ENCODE data around the gene S1PR1.
A peak's percentile ranks its signal among the peaks of the same experiment; 100 is the strongest.

Gene S1PR1

GRCh38 chr1:101238031-101238628 lies 1.3 kb downstream of the S1PR1 start:
- TF ChIP-seq, protein P1, sequence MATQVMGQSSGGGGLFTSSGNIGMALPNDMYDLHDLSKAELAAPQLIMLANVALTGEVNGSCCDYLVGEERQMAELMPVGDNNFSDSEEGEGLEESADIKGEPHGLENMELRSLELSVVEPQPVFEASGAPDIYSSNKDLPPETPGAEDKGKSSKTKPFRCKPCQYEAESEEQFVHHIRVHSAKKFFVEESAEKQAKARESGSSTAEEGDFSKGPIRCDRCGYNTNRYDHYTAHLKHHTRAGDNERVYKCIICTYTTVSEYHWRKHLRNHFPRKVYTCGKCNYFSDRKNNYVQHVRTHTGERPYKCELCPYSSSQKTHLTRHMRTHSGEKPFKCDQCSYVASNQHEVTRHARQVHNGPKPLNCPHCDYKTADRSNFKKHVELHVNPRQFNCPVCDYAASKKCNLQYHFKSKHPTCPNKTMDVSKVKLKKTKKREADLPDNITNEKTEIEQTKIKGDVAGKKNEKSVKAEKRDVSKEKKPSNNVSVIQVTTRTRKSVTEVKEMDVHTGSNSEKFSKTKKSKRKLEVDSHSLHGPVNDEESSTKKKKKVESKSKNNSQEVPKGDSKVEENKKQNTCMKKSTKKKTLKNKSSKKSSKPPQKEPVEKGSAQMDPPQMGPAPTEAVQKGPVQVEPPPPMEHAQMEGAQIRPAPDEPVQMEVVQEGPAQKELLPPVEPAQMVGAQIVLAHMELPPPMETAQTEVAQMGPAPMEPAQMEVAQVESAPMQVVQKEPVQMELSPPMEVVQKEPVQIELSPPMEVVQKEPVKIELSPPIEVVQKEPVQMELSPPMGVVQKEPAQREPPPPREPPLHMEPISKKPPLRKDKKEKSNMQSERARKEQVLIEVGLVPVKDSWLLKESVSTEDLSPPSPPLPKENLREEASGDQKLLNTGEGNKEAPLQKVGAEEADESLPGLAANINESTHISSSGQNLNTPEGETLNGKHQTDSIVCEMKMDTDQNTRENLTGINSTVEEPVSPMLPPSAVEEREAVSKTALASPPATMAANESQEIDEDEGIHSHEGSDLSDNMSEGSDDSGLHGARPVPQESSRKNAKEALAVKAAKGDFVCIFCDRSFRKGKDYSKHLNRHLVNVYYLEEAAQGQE (IDR thresholded peaks at IDR 0.05; ENCODE audit: low read depth): no peak
- no peak for TF ChIP-seq TAF1 (IDR thresholded peaks at IDR 0.05; ENCODE audit: low read depth)
- no peak for TF ChIP-seq EP300 (IDR thresholded peaks at IDR 0.05; ENCODE audit: borderline replicate concordance)
- TF ChIP-seq FOXM1 (IDR thresholded peaks at IDR 0.05; ENCODE audit: borderline replicate concordance, low read depth): no peak
- TF ChIP-seq CREB1 (IDR thresholded peaks at IDR 0.05; ENCODE audit: low read depth): no peak
- no peak for TF ChIP-seq ZBTB7A (IDR thresholded peaks at IDR 0.05; ENCODE audit: low read depth)
- TF ChIP-seq, protein P2, sequence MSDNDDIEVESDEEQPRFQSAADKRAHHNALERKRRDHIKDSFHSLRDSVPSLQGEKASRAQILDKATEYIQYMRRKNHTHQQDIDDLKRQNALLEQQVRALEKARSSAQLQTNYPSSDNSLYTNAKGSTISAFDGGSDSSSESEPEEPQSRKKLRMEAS (IDR thresholded peaks at IDR 0.05): no peak

GRCh38 chr1:101238681-101239094 lies 1.9 kb downstream of the S1PR1 start:
- TF ChIP-seq TEAD4 (IDR thresholded peaks at IDR 0.05) (no peak), RAD21 (IDR thresholded peaks at IDR 0.05; ENCODE audit: low read depth) (peak; percentile 82)

- TF ChIP-seq TEAD4 (IDR thresholded peaks at IDR 0.05) (no peak), EGR1 (IDR thresholded peaks at IDR 0.05) (no peak), TCF12 (IDR thresholded peaks at IDR 0.05; ENCODE audit: low read depth) (no peak), FOXM1 (IDR thresholded peaks at IDR 0.05; ENCODE audit: borderline replicate concordance, low read depth) (no peak), ZBTB7A (IDR thresholded peaks at IDR 0.05; ENCODE audit: low read depth) (no peak), CREB1 (IDR thresholded peaks at IDR 0.05; ENCODE audit: low read depth) (no peak), RAD21 (IDR thresholded peaks at IDR 0.05; ENCODE audit: low read depth) (no peak)
- TF ChIP-seq, protein P1 (IDR thresholded peaks at IDR 0.05; ENCODE audit: low read depth): no peak
- TF ChIP-seq, protein P2 (IDR thresholded peaks at IDR 0.05): no peak
Observed at GRCh38 chr1:101239095-101240040, 2.5 kb downstream of the S1PR1 start.

GRCh38 chr1:101240041-101240430 lies 3.2 kb downstream of the S1PR1 start:
- no peak for TF ChIP-seq CREB1 (IDR thresholded peaks at IDR 0.05; ENCODE audit: low read depth)
- no peak for TF ChIP-seq FOXM1 (IDR thresholded peaks at IDR 0.05; ENCODE audit: borderline replicate concordance, low read depth)
- no peak for TF ChIP-seq ZBTB7A (IDR thresholded peaks at IDR 0.05; ENCODE audit: low read depth)
- TF ChIP-seq EP300 (IDR thresholded peaks at IDR 0.05; ENCODE audit: borderline replicate concordance): no peak
- no peak for TF ChIP-seq TAF1 (IDR thresholded peaks at IDR 0.05; ENCODE audit: low read depth)
- TF ChIP-seq NFIC (IDR thresholded peaks at IDR 0.05): no peak
- TF ChIP-seq TEAD4 (IDR thresholded peaks at IDR 0.05): no peak
- TF ChIP-seq, protein P1 (IDR thresholded peaks at IDR 0.05; ENCODE audit: low read depth): no peak
- TF ChIP-seq, protein P2 (IDR thresholded peaks at IDR 0.05): no peak

DNA sequence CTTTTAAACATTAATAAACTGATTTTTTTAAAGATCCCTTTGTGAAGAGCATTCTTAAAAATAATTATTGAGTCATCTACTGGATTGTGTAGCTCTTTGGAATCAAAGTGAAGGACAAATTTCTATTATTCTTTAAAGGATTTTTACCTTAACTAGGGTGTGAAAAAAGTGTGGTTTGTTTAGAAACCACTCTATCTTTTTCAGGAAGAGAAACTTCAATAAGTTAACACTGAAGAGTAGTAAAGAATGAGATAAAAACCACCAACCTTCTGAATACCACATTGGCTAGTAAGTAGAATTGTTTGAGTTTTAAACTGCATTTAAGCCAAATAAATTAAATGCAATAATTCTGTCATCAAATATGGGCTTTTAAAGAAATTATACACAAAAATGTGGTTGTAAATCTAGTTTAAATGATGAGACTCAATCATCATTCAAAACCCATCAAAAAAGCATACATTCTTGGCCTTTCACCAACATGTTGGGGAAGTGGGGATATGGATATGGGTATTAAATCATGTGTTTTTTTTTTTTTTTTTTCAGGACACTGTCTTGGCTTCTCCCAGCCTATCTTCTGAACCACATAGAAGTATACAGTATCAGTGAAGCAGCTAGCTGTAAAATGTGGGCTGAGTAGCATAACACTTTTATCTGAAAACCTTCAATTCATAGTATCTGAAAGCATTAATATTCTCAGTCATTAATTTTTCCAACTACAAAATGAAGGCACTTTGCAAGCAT lies 4.8 kb downstream of the S1PR1 start:
- TF ChIP-seq FOXM1 (IDR thresholded peaks at IDR 0.05; ENCODE audit: borderline replicate concordance, low read depth): no peak
- TF ChIP-seq USF1 (IDR thresholded peaks at IDR 0.05): no peak
- no peak for TF ChIP-seq EP300 (IDR thresholded peaks at IDR 0.05; ENCODE audit: borderline replicate concordance)
- TF ChIP-seq CEBPB (IDR thresholded peaks at IDR 0.05): no peak
- TF ChIP-seq TCF12 (IDR thresholded peaks at IDR 0.05; ENCODE audit: low read depth): no peak
- TF ChIP-seq, protein P2 (IDR thresholded peaks at IDR 0.05): no peak
- no peak for TF ChIP-seq ZBTB7A (IDR thresholded peaks at IDR 0.05; ENCODE audit: low read depth)
- TF ChIP-seq RAD21 (IDR thresholded peaks at IDR 0.05; ENCODE audit: low read depth): no peak
- TF ChIP-seq CREB1 (IDR thresholded peaks at IDR 0.05; ENCODE audit: low read depth): no peak
- no peak for TF ChIP-seq YY1 (IDR thresholded peaks at IDR 0.05; ENCODE audit: low read depth)
- no peak for TF ChIP-seq TAF1 (IDR thresholded peaks at IDR 0.05; ENCODE audit: low read depth)
- no peak for TF ChIP-seq NFIC (IDR thresholded peaks at IDR 0.05)
- TF ChIP-seq, protein P1 (IDR thresholded peaks at IDR 0.05; ENCODE audit: low read depth): no peak
- TF ChIP-seq EGR1 (IDR thresholded peaks at IDR 0.05): no peak
- no peak for TF ChIP-seq TEAD4 (IDR thresholded peaks at IDR 0.05)
